Activated gamma-delta T cell treated with anti-CD3 and anti-CD28 coated beads, Interleukin-2, amount 50 U/mL, for 16 hours (primary cell): ENCODE measurements around the gene SLC6A2.
"Not testable (repeated sequence)": the region's sequence is repeated elsewhere in the genome, so short reads cannot be mapped to it uniquely, and the experiment has no call there.

Source experiments
- DNase-seq: peaks from one replicate; pipeline ENCODE4 v3.0.0-alpha.2; 2020; ENCODE audit warnings: low read depth

SLC6A2 gene

DNA sequence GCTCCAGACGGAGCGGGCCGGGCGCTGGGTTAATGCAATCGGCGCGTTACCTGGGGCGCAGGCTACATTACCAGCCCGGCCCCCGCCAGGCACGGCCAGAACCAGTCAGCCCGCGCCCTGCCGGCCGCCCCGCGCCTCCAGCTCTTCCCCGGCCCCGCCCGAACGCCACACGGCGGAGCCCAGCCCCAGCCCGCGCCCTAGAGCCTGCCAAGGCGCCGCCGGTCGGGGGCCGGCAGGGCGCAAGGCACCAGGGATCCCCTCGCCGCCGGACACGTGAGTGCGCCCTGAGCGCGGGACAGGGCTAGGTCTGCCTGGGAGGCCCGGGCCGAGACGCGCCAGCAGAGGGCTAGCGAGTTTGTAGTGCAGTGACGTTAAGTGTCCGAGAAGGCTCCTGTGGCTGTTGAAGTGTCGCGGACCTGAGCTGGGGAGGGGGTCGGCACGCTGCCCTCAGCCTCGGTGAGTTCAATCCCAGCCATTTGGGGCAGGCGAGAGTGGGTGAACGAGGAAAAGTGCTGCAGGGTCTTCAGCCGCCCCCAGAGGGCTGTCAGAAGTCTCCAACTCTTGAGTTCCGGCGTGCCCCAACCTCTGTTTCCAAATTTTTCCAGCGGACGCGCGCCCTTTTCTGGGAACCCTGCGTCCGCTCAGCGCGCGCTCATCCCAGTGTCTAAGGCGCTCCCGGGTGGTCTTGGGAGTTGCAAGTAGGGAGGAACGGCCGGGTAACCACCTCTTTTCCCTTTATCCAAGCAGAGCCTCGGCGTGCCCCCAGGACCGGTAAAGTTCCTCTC is at the start of gene SLC6A2:
Gene SLC6A2 (plus strand): TSS at position 92 of the 785 bp plus-strand sequence. CDS start 707 bp downstream, outside the sequence.
- DNase-seq = no peak

DNA sequence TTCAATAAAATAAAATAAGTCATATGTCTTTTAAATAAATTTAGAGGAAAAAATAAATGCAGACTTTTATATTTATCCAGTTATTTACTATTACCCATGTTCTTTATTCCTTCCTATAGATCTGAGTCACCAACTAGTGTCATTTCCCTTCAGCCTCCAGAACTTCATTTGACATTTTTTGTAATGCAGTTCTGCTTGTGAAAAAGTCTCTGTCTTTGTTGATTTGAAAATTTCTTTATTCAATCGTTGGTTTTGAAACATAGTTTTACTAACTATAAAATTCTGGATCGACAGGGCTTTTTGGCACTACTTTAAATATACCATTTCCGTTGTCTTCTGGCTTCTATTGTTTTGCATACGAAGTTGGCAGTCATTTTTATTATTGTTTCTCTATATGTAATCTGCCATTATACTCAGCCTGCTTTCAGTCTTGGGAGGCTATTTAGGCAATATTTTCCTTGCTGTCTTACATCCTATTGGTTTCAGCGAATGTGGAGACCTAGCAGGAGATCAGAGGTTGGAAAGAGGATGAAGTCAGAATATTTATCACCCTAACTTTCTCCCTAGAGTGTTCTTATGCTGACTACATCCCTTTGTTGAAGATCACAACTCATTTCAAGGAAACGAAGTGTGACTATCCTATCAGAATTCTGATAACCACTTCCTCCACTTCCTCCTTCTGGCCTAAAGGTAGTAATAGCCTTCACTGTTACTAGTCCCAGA is 42.0 kb upstream of the SLC6A2 start:
- no peak for DNase-seq

DNA sequence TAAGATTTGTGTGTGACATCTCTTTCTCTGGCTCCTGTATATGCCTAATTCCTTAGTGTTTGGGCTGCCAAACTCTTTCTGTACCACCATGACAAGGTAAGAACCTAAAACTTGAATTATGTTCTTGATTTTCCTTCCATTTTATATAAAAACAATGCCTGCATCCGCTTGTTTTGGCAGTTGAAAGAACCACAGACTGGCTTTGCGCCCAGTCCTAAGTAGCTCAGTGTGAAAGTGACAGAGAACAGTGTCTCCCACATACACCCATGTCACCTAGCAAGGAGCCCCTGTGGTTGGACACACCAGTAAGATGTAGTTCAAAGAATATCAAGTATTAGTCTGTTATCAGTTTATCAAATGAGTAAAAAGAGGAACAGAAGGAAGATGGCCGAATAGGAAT is 40.7 kb upstream of the SLC6A2 start:
- DNase-seq = no peak

DNA sequence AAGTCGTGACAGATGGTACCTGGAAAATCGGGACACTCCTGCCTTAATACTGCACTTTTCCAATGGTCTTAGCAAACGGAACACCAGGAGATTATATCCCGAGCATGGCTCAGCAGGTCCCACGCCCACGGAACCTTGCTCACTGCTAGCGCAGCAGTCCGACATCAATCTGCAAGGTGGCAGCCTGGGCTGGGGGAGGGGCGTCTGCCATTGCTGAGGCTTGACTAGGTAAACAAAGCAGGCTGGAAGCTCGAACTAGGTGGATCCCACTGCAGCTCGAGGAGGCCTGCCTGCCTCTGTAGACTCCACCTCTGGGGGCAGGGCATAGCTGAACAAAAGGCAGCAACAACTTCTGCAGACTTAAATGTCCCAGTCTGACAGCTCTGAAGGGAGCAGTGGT is 40.1 kb upstream of the SLC6A2 start:
- DNase-seq = not testable (repeated sequence)

DNA sequence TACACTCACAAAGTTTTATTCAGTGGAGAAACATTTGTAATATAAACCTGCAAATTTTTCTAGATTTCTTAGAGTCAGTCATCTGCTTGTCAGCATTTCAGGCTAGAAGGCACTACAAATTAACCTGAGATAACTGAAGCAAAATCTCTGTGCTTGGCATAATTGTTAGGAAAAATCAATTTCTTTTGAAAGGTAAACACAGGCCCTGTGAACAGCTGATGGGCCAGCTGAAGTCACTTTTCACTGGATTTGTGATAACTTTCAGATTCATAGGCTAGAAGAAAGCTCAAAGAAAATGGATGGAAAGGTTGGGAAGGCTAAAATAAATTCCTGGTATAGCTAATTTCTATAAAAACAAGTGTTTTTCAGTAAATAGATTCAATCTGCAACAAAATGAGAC is 34.0 kb upstream of the SLC6A2 start:
- DNase-seq = no peak

DNA sequence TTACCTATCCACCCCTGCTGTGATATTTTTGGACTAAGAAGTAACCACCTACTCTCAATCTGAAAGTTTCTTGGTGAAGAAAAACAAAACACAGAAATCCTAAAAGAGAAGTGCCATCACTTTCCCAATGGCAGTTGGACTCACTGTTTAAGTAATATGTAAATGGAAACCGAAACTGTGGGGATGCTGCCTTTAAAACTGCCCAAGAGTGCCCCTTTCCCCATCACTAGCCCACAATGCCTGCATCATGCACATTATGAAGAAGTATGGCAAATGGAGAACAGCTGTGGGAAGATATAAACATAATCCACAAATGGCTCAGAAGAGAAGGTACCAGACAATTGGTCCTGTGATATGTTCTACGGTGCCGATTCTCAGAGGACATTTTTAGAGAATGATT is 33.5 kb upstream of the SLC6A2 start:
- no peak for DNase-seq

DNA sequence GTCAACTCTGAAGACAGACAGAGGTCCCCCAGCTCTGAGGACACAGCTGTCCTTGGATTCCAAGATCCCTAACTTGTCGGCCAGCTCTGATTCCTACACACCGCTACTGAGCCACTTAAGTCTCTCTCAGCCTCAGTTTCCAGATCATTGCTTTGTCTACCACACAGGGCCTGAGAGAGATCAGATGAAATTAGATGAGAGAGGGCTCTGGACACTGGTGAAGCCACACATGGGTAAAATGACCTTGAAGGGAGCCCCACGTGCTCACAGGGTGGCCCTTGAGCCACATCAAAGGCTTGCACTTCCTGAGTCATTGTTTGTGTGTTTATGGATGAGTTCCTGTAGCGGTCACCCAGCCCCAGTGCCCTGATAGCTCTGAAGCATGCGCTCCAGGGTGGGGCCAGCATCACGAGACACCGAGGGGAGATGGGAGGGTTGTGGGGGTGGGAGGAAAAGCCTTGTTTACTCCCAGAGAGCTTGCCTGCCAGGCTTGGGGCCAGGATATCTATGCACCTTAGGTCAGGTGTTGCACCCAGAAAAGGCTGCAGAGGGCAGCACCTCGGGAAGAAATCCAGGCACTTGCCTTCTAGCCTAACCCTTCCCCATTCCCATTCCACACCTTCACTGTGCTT is 32.7 kb upstream of the SLC6A2 start:
- DNase-seq = no peak

DNA sequence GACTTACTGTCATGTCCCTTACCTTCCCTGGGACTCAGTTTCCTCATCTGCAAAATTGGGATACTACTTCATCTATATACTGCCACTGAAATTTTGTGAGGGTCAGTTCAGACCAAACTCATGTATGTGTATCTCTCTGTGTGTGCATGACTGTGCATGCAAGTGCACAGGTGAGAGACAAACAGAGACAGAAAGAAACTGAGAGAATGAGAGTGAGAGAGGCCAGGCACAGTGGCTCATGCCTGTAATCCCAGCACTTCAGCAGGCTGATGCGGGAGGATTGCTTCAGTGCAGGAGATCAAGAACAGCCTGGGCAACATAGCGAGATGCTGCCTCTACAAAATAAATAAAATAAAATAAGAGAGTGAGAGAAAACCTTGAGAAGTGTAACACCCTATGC is 32.1 kb upstream of the SLC6A2 start:
- no peak for DNase-seq

DNA sequence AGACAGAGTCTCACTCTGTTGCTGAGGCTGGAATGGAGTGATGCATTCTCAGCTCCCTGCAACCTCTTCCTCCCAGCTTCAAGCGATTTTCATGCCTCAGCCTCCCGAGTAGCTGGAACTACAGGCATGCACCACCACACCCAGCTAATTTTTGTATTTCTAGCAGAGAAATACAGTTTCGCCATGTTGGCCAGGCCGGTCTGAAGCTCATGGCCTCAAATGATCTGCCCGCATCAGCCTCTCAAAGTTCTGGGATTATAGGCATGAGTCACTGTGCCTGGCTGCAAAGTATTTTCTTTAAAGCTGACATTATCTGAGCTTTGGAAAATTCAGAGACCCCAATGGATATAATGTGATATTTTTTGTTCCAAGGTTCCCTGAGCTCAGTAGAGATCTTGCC is 31.1 kb upstream of the SLC6A2 start:
- DNase-seq = no peak

DNA sequence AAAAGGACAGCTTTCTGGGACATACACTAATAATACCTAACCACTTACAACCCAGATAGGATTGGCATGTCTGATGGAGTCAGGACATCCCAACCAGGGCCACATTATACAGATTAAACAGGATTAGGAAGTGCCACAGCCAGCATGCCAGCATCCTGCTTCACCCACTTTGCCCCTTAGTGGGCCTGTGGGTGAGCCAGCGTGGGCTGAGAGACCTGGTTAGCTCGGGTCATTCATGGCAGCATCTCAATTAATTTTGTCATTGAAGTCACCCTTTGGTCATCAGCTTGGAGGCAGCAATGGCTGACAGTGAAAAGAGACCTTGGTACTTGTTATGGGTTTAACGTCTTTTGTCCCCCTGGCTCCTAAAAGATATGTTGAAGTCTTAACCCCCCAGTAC is 29.9 kb upstream of the SLC6A2 start:
- no peak for DNase-seq

DNA sequence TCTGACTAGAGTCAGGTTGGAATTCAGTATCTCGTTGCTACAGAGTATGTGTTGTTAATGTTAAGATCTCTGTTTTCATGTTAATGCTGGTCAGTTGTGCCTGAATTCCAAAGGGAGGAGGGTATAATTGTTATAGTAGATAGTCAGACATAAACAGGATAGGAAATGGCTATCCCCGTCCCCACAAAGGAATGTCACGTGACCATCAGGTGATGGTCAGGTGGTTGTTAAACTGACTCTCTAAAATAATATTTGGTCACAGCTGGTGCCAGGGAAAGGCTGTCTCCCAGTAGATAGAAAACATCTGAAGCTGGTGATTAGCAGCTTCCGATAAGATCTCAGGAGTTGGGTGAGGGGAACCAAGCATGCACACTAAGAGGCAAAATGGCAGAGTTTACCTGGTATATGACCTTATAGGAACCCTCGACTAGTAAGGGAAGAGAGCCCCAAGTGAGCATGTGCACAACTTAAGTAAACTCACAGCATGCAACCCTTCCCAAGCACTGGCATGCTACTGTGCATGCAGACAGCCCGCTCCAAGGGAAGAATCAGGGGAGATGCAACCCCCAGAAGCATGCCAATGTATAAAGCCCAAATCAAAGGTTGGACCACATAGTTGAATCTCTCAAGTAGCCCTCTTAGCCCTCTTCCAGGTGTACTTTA is 27.4 kb upstream of the SLC6A2 start:
- no peak for DNase-seq

DNA sequence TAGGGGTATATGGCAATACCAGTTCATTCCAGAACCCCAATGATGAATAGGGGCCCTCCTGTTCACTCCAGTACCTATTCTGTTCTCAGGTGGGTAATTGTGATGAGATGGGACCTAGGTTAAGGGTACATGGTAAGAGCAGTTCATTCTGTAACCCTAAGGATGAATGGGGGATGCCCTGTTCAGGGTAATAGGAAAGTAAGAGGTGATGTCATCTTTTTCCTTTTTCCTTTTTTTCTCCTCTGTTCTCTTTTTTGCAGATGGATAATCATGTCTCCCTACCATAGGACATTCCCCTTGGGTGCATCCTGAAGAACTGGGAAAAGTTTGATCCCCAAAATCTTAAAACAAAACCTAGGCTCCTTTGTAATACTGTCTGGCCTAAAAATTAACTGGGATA is 25.0 kb upstream of the SLC6A2 start:
- DNase-seq = no peak

DNA sequence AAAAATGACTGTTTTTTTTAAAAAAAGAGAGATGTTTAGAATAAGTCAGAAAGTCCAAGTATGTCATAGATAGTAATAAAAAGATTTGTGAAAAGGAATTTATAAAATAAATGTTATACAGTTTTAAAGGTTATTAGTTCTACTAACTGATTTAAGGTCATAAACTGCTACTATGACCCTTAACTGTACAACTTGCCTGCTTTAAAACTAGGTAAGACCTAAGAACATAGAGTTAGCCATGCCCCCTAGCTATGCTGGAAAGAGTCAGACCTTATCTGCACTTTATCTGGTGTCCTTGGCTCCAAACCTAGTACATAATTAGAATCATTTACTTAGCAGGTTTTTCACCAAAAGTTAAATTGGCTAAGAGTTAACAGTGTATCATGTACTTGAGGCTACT is 23.5 kb upstream of the SLC6A2 start:
- DNase-seq = no peak

DNA sequence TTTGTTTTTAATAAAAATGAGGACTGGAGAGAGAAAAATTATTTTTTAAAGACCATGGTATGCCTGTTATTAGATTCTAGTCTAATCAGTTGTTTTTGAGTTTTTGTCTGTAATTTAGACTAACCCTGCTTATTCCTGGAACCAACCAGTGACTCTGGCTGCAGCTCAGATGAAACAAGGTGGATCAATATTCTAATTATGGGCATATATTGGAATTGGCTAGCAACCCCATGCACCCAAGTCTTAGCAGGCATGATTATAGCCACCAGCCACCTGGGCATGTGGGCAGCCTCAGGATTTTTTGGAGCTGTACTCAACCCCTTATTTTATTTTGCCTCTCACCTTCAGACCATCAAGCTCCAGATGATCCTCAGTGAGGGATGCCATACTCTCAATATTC is 21.6 kb upstream of the SLC6A2 start:
- no peak for DNase-seq

DNA sequence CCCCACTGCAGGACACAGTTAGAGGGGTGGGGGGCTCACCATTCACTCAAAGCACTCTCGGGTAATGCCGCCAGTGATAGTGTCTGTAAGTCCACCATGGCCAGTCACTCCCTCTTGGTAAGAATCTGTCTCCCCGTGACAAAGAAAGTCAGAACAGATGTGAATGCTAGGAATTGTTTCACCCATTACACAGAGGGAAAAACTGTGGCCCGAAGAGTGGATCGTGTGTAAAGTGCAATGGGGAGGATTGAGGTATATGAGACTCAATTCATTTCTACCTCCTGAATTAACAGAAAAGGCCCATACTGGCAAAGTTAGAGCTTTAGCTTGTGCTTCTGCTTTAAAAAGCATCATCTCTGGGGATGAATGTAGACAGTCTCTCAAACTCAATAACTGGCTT is 17.5 kb upstream of the SLC6A2 start:
- DNase-seq = no peak

DNA sequence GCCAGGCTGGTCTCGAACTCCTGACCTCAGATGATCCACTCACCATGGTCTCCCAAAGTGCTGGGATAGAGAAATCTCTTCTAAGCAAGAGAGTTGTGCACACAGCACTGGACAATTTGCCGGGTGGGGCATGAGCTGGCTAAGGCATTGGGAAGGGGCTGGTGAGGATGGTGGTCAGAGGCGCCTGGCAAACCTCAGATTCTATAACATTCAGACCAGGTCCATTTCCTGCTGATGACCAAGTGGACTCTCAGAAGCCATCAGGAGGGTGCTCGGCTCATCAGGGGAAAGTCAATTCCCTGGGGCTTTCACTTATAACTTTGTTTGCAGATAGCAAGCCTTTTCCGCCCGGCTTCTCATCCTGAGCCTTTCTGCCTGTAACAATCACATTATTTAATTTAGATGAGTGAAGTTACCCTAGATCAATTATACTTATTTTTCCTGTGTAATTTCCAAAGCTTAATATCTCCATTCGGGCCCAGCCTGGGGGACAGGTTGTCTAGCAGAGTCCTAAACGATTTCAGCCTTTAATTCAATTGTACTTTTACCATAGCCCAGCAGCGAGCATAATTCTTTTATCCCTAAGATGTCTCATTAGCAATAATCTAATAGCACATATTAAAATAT is 15.0 kb upstream of the SLC6A2 start:
- DNase-seq = no peak

DNA sequence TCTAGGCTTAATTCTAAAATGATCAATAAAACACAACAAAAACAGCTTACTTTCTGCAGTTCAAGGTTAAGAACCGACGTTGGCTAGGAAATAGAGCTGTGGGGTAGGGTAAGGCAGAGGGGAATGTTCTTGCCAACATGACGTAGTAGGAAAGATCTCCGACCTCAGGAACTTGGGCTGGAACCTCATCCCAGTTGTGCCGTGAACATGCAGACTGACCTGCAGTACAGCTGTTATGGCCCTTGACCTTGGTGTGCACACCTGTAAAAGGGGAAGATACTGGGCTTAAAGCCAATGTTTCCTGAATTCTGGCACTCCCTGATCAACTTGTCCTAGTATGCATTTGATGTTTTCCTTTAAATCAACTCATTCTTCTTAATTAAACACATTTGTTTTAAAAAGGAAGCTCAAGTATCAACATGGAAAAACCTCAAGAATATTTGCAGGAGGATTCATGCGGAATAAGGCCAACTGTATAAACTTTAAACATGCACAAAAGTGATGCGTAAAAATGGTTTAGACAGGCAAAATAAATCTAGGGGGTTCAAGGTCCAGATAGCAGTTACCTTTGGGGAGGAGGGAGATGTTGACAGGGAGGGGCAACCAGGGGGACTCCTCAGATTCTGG is 14.2 kb upstream of the SLC6A2 start:
- no peak for DNase-seq

DNA sequence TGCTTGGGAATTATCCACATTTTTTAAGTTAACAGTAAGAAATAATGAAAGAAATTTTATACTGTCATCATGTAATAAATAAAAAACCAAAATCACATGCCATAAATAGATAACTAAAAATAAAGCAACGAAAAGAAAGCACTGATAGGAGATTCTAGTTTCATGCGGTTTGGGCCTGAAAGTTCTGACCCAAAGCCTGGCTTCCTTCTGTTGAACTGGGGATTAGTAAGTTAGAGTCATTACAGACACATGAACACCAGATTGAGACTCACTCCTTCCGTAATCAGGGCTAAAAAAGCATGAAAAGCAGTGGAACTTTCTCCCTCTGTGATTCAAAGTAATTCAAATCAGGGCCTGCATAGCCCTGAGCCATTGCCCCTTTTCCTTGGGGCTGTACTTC is 13.2 kb upstream of the SLC6A2 start:
- no peak for DNase-seq

DNA sequence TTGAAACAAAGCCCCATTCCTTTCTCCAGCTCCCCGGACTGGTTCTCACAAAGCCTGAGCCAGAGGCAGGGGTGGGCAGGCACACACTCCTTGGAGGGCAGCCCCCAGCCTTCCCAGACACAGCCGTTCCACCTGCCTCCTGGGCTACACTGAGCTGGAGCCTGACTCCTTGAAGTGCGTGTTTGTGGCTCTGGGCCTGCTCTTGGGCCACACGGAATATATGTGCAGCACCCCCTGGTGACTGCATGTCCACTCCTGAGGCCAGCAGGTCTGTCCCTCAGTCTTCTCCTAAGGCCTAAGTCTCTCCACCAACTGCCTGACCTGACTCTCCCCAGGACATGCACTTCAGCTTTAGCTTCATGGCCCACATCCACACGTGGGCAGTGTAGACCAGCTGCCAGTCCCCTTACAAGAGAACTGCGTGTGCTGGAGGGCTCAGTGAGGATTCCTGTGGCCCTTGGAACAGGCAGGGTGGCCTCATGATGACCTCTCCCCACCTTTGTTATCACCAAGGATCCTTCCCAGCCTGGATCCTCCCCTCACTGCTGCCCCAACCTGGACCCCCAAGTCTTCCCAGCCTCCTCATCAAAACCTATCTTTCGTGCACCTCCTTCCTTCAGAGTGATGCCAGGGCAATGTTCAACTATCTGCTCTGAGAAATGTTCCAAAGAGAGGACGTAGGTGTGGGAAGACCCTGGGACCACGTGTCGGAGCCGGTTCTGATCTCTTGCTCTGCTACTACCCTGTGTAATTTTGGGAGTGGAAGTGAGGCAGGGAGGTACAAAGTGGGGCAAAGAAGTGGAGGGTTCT is 12.4 kb upstream of the SLC6A2 start:
- no peak for DNase-seq

DNA sequence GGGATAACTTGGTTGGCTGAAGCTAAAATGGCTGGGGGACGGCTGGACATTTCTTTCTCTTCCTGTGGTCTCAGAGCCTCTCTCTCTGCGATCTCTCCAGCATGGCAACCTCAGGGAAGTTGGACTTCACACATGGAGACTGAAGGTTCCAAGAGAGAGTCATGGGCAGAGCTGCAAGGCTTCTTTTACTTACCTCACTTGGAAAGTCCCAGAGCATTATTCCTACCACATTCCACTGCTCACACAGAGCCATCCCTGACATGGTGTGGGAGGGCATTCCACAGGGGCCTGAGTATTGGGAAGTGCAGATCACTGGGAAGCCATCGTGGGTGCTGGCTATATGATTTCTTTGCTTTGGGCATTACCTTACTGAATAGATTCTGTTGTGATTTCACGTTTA is 9.8 kb upstream of the SLC6A2 start:
- DNase-seq = no peak

DNA sequence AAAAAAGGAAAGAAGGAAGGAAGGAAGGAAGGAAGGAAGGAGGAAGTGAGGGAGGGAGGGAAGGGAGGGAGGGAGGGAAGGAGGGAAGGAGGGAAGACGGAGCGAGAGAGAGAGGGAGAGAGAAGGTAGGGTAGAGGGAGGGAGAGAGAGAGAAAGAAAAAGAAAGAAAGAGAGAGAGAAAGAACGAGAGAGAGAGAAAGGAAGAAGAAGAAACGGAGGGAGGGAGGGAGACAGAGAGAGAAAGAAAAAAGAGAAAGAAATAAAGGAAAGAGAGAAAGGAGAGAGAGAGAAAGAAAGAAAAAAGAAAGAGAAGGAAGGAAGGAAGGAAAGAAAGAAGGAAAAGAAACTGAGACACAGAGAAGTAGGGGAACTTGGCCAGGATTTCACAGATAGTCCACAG is 8.4 kb upstream of the SLC6A2 start:
- DNase-seq = no peak
